Measurements from ENCODE around the gene KLRC4.
"Not testable (repeated sequence)": the region's sequence is repeated elsewhere in the genome, so short reads cannot be mapped to it uniquely, and the experiment has no call there.

Gene KLRC4
- total RNA-seq: 0 reads per million in 3 experiments

GRCh38 chr12:10409392-10409791, at the start of gene KLRC4:
Gene KLRC4 (minus strand): TSS chr12:10409757. CDS start chr12:10409575, 182 bp downstream.
- DNase-seq: no peak

- no peak for DNase-seq
Observed at GRCh38 chr12:10457760-10458159, 48.2 kb upstream of the KLRC4 start.

- no peak for DNase-seq
Observed at GRCh38 chr12:10456856-10457255, 47.3 kb upstream of the KLRC4 start.

DNA sequence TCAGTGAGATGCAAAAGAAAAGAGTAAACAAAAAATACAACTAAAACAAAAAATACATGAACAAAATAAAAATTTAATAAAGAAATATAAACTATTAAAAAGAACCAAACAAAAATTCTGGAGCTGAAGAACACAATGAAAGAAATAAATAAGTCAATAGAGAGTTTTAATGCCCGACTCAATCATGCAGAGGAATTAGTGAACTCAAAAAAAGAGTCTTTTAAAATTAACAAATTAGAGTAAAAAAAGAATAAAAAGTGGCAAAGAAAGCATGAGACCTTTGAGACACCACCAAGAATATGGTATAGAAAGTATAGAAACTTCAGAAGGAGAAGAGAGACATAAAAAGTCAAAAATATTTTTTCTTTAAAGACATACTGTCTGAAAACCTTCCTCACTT, 46.2 kb upstream of the KLRC4 start:
- no peak for DNase-seq

DNA sequence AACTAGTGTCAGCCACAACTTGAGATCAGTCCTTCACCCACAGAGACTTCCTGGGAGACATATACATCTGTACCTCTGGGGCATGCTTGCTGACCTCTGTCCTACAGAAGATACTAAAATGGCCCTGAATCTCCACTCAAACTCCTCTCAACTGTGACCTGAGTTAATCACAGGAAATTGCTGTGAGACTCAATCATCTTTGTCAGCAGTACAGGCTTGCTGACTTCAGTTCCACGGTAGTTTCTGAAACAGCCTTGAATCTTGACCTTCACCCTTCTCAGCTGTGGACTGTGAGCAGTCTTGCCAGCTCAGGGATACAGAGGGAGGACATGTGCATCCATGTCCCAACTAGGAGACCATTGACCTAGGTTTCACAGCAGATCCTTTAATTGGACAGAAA, 45.0 kb upstream of the KLRC4 start:
- no peak for DNase-seq

- DNase-seq: no peak
Observed at GRCh38 chr12:10453156-10453555, 43.6 kb upstream of the KLRC4 start, which contains the start of gene KLRC1. Gene KLRC1 (minus strand): TSS chr12:10453377. CDS start chr12:10451156, 2,221 bp downstream.

DNA sequence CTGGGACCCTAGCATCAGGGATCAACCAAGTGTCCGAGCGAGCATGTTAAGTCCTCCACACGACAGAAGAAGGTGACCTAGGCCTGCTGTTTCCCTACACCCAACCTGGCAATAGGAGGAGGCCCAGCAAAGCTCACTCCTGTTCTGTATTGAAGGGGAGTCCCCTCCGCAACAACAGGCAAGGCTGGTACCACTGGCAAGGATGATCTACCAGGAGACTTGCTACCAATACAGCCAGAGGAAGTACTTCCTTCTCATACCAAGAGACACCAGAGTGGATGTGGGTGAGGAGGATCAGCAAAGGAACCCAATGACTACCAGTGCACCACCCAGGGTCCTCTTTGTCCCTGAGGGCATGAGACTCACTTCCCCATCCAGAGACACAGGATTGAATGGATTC, 38.7 kb upstream of the KLRC4 start:
- DNase-seq: no peak

- DNase-seq: not testable (repeated sequence)
Observed at GRCh38 chr12:10446052-10446451, 36.5 kb upstream of the KLRC4 start.

DNA sequence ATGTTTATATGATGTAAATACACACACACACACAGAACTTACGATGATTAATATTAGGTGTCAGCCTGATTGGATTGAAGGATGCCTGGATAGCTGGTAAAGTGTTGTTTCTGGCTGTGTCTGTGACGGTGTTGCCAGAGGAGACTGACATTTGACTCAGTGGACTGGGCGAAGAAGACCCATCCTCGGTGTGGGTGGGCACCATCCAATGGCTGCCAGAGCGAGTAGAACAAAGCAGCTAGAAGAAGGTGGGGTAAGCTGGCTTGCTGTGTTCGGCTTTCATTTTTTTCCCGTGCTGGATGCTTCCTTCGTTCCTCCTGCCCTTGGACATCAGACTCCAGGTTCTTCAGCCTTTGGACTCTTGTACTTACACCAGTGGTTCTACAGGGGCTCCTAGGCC, 31.6 kb upstream of the KLRC4 start:
- DNase-seq: not testable (repeated sequence)

GRCh38 chr12:10439608-10440274, 30.2 kb upstream of the KLRC4 start:
- DNase-seq: not testable (repeated sequence)

GRCh38 chr12:10437601-10438000, 28.0 kb upstream of the KLRC4 start:
- not testable (repeated sequence) for DNase-seq

DNA sequence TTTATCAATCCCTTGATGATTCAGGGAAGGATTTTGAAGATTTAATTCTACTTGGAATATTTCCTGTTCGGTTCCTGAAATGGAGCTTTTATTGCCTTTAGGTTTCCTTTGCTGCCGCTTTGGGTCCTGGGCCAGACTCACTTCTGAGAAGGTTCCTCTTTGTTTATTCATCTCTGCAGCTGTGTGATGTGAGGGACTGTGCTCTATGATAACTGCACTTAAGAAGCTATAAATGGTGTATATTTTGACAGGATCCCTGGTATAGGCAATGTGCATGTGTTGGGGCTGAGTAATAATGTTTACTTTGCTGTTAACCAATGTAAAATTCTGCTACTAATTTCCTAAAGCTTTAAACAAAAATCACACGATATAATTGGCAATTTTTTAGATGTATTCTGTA, 26.3 kb upstream of the KLRC4 start, which contains the start of gene KLRC2:
Gene KLRC2, minus strand, starts transcription at position 195 of the 400 bp plus-strand sequence. Its CDS starts 24 bp downstream, at position 171.
- DNase-seq: not testable (repeated sequence)

GRCh38 chr12:10430623-10431022, 21.1 kb upstream of the KLRC4 start:
- DNase-seq: not testable (repeated sequence)

DNA sequence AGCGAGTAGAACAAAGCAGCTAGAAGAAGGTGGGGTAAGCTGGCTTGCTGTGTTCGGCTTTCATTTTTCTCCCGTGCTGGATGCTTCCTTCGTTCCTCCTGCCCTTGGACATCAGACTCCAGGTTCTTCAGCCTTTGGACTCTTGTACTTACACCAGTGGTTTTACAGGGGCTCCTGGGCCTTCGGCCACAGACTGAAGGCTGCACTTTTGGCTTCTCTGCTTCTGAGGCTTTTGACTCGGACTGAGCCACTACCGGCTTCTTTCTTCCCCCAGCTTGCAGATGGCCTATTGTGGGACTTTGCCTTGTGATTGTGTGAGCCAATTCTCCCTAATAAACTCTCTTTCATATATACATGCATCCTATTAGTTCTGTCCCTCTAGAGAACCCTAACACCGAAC, 16.4 kb upstream of the KLRC4 start:
- DNase-seq: not testable (repeated sequence)

DNA sequence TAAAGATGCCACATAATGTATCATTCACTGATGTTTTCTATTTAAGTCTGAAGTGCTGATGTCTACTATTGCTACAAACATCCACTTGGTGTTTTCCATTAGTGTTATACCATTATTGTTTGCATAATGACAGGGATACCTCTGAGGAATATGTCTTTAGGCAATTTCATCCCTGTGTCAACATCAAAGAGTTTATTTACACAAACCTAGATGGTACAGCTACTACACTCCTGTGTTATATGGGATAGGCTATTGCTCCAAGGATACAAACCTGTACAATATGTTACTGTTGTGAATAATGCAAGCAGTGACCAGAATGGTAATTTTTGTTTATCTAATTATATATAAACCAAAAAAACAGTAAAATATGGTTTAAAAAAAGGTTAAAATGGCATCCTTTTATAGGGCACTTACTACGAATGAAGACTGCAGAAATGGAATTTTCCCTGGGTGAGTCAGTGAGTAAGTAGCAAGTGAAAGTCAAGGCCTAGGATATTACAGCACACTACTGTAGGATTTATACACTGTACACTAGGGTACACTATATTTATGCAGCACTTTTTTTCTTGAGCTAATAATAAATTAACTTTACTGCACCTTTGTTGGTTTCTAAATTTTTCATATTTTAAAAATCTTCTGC, 14.8 kb upstream of the KLRC4 start:
- DNase-seq: not testable (repeated sequence)

- DNase-seq: not testable (repeated sequence)
Observed at GRCh38 chr12:10422159-10422558, 12.6 kb upstream of the KLRC4 start.

DNA sequence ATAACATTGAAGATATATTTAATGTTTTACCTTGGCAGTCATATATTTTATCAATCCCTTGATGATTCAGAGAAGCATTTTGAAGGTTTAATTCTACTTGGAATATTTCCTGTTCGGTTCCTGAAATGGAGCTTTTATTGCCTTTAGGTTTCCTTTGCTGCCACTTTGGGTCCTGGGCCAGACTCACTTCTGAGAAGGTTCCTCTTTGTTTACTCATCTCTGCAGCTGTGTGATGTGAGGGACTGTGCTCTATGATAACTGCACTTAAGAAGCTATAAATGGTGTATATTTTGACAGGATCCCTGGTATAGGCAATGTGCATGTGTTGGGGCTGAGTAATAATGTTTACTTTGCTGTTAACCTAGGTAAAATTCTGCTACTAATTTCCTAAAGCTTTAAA, 10.8 kb upstream of the KLRC4 start, which contains the start of gene KLRC3:
Gene KLRC3, minus strand, starts transcription at position 262 of the 400 bp plus-strand sequence. Its CDS starts 45 bp downstream, at position 217.
- DNase-seq: not testable (repeated sequence)

GRCh38 chr12:10408842-10409241, 715 bp downstream of the KLRC4 start:
- DNase-seq: no peak

DNA sequence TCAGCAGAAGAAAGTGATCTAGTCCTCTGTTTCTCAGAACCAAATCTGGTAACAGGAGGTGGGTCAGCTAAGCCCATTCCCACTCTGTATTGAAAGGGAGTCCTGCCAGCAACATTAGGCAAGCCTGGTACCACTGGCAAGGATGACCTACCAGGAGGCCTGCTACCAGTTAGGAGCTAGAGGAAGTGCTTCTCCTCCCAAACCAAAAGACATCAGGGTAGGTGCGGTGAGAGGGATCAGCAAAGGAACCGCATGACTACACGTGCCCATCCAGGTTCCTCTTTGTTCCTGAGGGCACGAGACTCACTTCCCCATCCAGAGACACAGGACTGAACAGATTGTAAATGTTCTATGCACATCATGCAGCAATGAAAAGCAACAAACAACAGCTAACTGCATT, 2.8 kb downstream of the KLRC4 start:
- DNase-seq: no peak

DNA sequence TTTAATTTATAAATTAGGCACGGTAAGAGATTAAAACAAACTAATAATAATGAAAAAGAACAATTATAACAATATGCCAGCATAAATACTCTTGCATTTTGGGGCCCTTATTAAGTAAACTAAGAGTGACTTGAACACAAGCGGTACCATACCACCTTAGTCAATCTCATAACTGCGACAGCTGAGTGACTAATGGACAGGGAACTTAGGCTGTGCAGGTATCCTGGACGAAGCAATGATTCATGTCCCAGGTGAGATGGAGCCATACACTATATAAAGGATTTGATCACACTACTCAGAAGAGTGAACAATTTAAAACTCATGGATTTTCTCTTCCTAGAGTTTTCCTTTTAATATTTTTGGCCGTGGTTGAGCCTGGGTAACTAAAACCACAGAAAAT, 4.3 kb downstream of the KLRC4 start:
- DNase-seq: no peak

DNA sequence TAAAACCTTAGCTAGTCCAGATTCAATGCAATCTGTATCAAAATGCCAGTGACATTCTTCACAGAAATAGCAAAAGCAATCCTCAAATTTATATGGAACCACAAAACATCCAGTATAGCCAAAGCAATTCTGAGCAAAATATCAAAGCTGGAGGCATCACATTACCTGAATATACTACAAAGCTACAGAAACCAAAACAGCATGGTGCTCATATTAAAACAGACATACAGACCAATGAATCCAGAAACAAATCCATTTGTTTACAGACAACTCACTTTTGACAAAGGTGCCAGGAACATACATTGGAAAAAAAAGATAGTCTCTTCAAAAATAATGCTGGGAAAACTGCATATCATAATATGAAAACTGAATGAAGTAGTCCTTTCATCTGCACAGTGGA, 4.8 kb downstream of the KLRC4 start:
- DNase-seq: no peak

DNA sequence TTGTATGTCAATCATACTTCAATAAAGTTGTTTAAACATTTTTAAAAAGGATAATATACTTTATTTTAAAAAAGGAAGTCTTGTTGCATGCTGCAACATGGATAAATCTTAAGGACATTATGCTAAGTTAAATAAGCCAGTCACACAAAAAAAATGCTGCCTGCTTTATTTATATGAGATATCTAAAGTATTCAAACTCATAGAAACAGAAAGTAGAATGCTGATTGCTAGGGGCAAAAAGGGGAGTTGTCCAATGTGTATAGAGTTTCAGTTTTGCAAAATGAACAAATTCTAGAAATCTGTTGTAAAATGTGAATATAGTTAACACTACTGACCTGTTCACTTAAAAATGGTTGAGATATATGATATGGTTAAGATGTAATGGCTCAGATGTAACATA, 8.7 kb downstream of the KLRC4 start:
- no peak for DNase-seq

DNA sequence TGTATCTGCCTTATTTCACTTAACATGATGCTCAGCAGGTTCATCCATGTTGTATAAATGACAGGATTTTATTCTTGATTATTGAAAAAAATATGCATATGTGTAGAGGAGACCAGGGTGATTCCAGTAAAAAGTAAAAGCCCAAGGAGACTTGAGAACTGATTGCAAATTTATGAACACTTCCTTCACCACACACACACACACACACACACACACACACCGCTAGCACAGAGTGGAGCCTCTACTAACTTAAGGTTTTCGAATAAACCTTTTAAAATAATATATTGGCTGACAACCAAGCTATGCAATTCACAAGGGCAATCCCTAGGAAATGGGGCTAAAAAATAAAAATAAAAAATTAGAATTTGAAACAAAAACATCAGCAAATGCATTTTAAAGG, 11.4 kb downstream of the KLRC4 start:
- DNase-seq: no peak

DNA sequence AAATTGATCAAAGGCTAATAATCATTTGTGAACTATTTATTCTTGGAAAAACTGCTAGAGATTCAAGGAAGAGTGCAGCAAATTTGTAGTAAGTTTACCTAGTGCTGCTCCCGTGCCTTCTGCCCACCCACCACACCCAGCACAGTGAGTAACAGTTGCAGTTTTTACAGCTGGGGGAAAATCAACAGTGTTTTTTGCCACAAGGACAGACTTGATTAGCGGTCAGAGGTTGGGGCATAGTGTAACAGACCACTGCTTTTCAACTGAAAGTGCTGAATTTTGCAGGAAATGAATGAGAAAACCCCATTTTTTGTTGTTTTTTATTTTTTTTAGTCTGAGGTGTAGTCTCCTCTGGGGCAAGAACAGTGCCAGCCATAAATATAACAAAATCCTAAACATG, 12.3 kb downstream of the KLRC4 start:
- no peak for DNase-seq

All from central memory CD4-positive, alpha-beta T cell (primary cell).